ENCODE measurements around the gene PWWP2B.
A peak's percentile ranks its signal among the peaks of the same experiment; 100 is the strongest.

PWWP2B gene

DNA sequence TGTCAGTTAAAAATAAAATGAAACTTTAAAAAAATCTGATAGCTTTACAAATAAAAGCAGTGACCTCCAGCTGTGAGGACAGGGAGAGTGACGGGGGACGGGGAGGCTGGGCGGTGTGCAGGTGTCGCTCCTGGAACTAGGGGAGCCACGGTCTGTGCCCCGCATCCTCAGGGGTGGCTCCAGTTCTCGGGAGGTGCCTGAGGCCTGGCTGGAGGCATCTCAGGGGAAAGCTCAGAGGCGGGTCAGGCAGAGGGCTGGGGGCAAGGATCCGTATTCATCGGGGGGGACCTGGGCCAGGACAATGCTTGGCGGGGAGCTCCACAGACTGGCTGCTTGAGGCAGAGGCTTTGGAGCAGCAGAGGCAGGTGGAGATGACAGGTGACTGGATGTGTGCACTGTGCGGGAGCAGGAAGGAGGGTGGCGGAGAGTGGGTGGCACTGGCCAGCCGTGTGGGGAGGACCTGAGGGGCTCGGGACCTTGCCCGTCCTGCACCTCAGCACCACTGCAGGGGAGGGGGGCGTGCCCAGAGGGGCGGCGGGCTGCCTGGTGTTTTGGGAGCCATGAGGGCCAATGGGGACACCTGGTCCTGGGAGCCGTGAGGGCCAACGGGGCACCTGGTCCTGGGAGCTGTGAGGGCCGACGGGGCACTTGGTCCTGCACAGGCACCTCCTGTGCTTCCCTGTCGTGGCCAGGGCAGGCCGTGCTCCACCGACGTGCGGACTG, 13.2 kb downstream of the PWWP2B start:
- H3K4me1 ChIP-seq (ENCODE audit: control insufficient read depth, insufficient read depth, low read length) = peaks cover 15% of the 10 kb centered on the region
- H3K9me3 ChIP-seq (ENCODE audit: control insufficient read depth, low read length) = no peaks in the 10 kb centered on the region
- no peak for DNase-seq (ENCODE audit: low read depth)
- H3K4me3 ChIP-seq (ENCODE audit: low read length) = no peak overlapping the region
- H3K36me3 ChIP-seq (ENCODE audit: control insufficient read depth, insufficient read depth, low read length, severe bottlenecking) = peaks cover 17% of the 10 kb centered on the region
- H3K27me3 ChIP-seq (replicated peaks; ENCODE audit: control insufficient read depth, insufficient read depth, low read length) = no peaks in the 10 kb centered on the region
- no peak overlapping the region for H3K9ac ChIP-seq (ENCODE audit: low read length)

DNA sequence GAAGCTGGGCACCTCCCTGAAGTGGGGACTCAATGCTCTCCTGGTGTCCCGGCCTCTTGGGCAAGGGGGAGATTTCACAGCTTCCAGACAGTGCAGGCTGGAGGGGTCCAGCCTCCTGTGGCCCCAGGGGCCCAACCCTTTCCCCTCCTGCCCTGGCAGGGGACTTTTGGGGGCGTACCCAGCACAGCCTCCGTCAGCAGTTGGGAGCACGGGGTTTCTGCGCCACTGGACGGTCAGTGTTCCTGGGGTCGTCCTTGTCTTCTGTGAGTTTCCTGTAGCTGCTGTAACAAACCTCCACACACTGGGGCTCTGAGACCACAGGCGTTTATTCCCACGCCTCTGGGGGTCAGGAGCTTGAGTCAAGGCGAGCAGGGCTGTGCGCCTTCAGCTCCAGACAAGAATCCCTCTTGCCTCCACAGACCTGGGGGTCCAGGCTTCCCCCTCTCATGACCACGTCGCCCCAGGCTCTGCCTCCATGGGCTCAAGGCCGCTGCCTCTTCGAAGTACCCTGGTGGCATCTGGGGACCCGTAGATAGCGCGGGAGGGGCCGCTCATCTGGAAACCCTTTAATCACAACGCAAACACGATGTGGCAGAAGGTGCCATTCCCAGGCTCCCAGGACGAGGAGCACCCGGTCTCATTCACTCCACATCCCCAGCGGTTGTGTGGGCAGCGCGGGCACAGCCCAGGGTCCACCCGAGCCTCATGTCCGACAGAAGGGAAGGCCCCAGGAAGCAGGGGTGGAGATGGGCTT, 14.0 kb downstream of the PWWP2B start:
- Histone ChIP-seq H3K9ac (ENCODE audit: low read length) (peak overlapping the region; percentile 54), H3K36me3 (ENCODE audit: control insufficient read depth, insufficient read depth, low read length, severe bottlenecking) (peaks cover 16% of the 10 kb centered on the region), H3K9me3 (ENCODE audit: control insufficient read depth, low read length) (no peaks in the 10 kb centered on the region), H3K27me3 (replicated peaks; ENCODE audit: control insufficient read depth, insufficient read depth, low read length) (no peaks in the 10 kb centered on the region), H3K4me1 (ENCODE audit: control insufficient read depth, insufficient read depth, low read length) (peaks cover 15% of the 10 kb centered on the region), H3K4me3 (ENCODE audit: low read length) (no peak overlapping the region)
- DNase-seq (ENCODE audit: low read depth) = no peak

DNA sequence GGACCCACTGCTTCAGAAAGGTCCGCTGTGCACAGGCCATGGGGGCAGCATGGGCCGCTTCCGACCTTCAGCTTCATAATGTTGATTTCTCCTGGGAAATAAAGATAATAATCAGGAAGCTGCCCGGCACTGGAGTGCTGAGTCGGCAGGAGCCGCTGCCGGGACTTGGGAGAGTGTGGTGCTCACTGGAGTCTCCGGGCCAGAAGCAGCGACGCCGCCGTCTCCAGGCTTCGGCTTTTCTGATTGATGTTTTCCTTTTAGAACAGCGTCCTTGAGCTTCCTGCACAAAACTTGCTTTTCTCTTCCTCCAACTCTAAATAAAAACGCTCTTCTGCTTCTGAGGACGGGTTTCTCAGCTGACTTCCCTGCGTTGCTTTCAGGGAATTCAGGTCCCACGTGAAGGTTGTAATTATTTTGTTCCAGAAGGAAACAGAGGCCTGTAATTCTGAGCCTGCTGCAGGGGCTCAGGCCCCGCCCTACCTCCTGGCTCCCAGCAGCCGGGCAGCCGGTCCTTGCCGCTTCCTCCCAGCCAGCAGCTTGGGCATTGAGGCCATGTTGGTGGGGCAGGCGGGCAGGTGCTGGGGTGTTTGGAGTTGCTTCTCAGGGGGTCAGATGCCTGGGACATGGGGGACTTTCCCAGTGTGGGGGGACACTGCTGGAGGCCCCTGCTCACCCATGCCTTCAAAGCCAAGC, 14.7 kb downstream of the PWWP2B start:
- Histone ChIP-seq H3K27me3 (replicated peaks; ENCODE audit: control insufficient read depth, insufficient read depth, low read length) (no peaks in the 10 kb centered on the region), H3K4me1 (ENCODE audit: control insufficient read depth, insufficient read depth, low read length) (peaks cover 15% of the 10 kb centered on the region), H3K9ac (ENCODE audit: low read length) (peak overlapping the region; percentile 54), H3K9me3 (ENCODE audit: control insufficient read depth, low read length) (no peaks in the 10 kb centered on the region), H3K36me3 (ENCODE audit: control insufficient read depth, insufficient read depth, low read length, severe bottlenecking) (peaks cover 9% of the 10 kb centered on the region), H3K4me3 (ENCODE audit: low read length) (peak overlapping the region; percentile 24)
- no peak for DNase-seq (ENCODE audit: low read depth)

DNA sequence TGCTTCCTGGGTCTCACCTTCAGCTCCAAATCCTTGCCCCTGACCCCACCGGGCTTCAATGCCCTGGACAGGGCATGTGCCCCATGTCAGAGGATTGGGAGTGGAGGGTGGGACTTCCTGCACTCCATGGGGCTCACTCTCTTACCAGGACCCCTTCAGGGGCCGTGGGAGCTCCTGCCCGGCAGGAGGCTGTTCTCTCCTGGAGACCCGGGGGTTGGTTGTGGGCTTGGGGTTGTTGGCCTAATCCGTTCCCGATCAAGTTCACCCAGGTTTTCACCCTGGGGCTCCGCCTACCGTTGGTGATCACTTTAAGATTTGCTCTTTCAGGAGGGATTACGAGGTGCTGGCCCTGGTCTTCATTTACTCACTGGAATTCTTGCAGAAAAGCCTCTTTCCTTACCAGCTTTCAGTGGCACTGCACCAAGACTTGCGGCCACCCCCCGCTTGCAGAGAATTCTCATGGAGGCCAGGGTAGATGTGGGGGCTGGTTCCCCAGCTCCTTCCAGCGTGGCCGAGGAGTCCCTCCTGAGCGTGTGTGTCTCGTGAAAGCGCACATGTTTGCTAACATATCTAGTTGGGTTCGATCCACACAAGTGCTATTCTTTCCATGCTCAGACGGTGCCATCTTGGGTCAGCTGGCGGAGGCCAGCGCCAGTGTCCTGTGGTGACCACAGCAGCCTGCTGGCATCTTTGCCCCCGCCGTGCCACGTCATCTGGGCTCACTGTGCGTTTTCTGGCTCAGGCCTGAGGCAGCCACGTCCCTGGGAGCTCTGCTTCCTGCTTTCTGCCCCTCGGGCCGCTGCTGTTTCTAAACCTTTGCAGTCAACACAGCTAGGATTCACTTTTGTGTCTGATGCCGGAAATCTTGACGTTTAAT, 15.6 kb downstream of the PWWP2B start:
- peaks cover 15% of the 10 kb centered on the region for H3K4me1 ChIP-seq (ENCODE audit: control insufficient read depth, insufficient read depth, low read length)
- no peaks in the 10 kb centered on the region for H3K9me3 ChIP-seq (ENCODE audit: control insufficient read depth, low read length)
- no peaks in the 10 kb centered on the region for H3K27me3 ChIP-seq (replicated peaks; ENCODE audit: control insufficient read depth, insufficient read depth, low read length)
- H3K4me3 ChIP-seq (ENCODE audit: low read length) = no peak overlapping the region
- DNase-seq (ENCODE audit: low read depth) = no peak
- peaks cover 9% of the 10 kb centered on the region for H3K36me3 ChIP-seq (ENCODE audit: control insufficient read depth, insufficient read depth, low read length, severe bottlenecking)
- H3K9ac ChIP-seq (ENCODE audit: low read length) = peak overlapping the region; percentile 54

DNA sequence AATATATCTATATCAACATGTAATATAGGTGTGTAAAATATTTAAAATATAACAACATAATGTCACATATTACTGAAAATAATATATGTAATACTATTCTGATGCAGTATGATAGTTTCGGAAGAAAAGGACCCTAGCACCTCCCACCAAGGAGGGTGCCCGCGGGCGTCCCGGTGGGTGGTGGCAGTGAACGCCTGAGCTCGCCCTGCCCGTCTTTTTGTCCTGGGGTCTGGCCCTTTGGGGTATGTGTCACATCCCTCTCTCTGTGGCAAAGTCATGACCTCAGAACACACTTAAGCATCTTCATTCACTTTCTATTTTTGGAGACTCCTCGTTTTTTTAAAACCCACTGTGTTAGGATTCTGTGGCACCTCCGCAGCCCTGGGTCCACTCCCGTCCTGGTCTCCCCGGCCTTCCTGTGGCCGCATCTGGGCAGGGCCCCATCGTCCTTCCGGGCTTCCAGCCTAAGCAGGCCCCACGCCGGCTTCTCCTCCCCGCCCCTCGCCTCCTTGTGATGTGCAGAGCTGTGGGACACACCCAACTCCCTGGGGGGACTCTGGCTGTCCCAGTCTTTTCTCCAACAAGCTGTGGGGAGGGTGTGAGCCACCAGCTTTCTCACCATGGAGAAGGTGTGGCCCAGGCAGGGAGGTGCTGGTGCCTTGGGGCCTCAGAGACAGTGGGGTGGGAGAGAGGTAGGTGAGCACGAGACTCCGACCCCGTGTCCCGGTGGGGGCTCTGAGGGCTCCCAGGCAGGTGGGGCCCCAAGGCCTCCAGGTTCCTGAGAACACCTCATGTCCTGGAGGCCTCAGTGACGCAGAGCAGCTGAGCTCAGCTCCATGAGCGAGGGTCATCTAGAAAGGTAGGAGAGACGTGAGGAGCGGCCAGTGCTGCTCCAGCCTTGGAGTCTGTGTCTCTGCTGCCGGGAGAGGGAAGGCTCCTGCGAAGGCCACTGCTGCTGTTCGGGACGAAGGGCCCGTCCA, 16.5 kb downstream of the PWWP2B start:
- peaks cover 15% of the 10 kb centered on the region for H3K4me1 ChIP-seq (ENCODE audit: control insufficient read depth, insufficient read depth, low read length)
- no peak overlapping the region for H3K9ac ChIP-seq (ENCODE audit: low read length)
- H3K36me3 ChIP-seq (ENCODE audit: control insufficient read depth, insufficient read depth, low read length, severe bottlenecking) = peaks cover 9% of the 10 kb centered on the region
- no peaks in the 10 kb centered on the region for H3K9me3 ChIP-seq (ENCODE audit: control insufficient read depth, low read length)
- DNase-seq (ENCODE audit: low read depth) = no peak
- H3K27me3 ChIP-seq (replicated peaks; ENCODE audit: control insufficient read depth, insufficient read depth, low read length) = no peaks in the 10 kb centered on the region
- H3K4me3 ChIP-seq (ENCODE audit: low read length) = no peak overlapping the region

DNA sequence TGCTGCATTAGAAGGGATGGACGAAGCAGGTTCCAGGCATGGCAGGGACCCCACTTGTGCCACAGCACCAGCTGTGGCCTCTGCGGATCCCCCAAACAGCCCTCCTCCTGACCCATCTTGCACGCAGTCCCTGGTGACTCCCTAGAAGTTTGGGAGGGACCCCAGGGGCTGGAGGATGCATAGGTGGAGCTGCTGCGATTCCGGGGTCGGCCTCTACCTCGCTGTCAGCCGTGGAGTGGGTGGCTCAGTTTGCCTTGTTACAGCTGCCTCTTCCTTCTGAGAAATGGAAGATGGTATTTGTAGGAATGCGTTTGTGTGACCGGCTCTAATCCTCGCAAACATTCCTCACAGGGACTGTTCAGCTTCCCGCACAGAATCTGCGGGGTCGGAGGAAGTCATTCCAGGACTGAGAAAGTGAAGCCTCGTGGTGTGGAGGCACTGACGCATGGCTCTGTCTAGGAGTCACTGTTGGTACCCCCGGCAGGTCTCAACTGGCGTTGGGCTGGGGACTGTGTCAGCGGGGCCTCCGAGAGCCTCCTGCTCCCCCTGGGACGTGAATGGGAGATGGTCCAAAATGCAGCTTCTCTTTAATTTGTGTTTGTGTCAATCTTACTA, 17.5 kb downstream of the PWWP2B start:
- H3K4me1 ChIP-seq (ENCODE audit: control insufficient read depth, insufficient read depth, low read length) = peaks cover 15% of the 10 kb centered on the region
- no peaks in the 10 kb centered on the region for H3K9me3 ChIP-seq (ENCODE audit: control insufficient read depth, low read length)
- no peak for DNase-seq (ENCODE audit: low read depth)
- peaks cover 9% of the 10 kb centered on the region for H3K36me3 ChIP-seq (ENCODE audit: control insufficient read depth, insufficient read depth, low read length, severe bottlenecking)
- no peak overlapping the region for H3K4me3 ChIP-seq (ENCODE audit: low read length)
- no peaks in the 10 kb centered on the region for H3K27me3 ChIP-seq (replicated peaks; ENCODE audit: control insufficient read depth, insufficient read depth, low read length)
- no peak overlapping the region for H3K9ac ChIP-seq (ENCODE audit: low read length)

DNA sequence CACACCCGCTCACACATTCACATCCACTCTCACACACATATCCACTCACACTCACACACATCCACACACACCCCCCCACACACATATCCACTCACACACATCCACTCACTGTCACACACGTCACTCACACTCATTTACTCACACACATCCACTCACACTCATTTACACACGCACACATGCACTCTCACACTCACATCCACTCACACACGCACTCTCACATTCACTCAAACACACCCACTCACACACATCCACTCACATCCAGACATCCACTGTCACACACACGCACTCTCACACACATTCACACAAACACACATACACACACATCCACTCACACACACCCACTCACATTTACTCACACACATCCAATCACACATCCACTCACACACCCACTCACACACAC, 18.3 kb downstream of the PWWP2B start:
- Histone ChIP-seq H3K9ac (ENCODE audit: low read length) (no peak overlapping the region), H3K4me3 (ENCODE audit: low read length) (no peak overlapping the region), H3K9me3 (ENCODE audit: control insufficient read depth, low read length) (no peaks in the 10 kb centered on the region), H3K36me3 (ENCODE audit: control insufficient read depth, insufficient read depth, low read length, severe bottlenecking) (peaks cover 9% of the 10 kb centered on the region), H3K4me1 (ENCODE audit: control insufficient read depth, insufficient read depth, low read length) (peaks cover 15% of the 10 kb centered on the region), H3K27me3 (replicated peaks; ENCODE audit: control insufficient read depth, insufficient read depth, low read length) (no peaks in the 10 kb centered on the region)
- no peak for DNase-seq (ENCODE audit: low read depth)

DNA sequence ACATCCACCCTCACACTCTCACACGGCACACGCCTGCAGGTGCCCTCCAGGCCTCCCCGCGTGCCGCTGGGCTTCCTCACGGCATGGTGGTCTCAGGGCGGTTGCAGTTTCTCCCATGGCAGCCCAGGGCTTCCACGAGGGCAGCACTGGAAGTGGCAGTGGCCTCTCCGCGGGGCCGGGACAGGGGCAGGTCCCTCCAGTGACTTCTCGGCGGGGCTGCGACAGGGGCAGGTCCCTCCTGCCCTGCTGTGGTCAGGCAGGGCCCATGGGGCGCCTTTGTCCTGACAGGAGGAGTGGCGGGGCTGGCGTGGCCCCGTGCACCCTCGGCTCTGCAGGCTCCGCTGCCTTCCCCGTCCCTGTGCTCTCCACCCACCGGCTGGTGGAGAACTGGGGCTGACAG, 19.0 kb downstream of the PWWP2B start:
- DNase-seq (ENCODE audit: low read depth) = no peak
- peaks cover 17% of the 10 kb centered on the region for H3K4me1 ChIP-seq (ENCODE audit: control insufficient read depth, insufficient read depth, low read length)
- no peaks in the 10 kb centered on the region for H3K9me3 ChIP-seq (ENCODE audit: control insufficient read depth, low read length)
- peaks cover 9% of the 10 kb centered on the region for H3K36me3 ChIP-seq (ENCODE audit: control insufficient read depth, insufficient read depth, low read length, severe bottlenecking)
- no peaks in the 10 kb centered on the region for H3K27me3 ChIP-seq (replicated peaks; ENCODE audit: control insufficient read depth, insufficient read depth, low read length)
- no peak overlapping the region for H3K4me3 ChIP-seq (ENCODE audit: low read length)
- no peak overlapping the region for H3K9ac ChIP-seq (ENCODE audit: low read length)

DNA sequence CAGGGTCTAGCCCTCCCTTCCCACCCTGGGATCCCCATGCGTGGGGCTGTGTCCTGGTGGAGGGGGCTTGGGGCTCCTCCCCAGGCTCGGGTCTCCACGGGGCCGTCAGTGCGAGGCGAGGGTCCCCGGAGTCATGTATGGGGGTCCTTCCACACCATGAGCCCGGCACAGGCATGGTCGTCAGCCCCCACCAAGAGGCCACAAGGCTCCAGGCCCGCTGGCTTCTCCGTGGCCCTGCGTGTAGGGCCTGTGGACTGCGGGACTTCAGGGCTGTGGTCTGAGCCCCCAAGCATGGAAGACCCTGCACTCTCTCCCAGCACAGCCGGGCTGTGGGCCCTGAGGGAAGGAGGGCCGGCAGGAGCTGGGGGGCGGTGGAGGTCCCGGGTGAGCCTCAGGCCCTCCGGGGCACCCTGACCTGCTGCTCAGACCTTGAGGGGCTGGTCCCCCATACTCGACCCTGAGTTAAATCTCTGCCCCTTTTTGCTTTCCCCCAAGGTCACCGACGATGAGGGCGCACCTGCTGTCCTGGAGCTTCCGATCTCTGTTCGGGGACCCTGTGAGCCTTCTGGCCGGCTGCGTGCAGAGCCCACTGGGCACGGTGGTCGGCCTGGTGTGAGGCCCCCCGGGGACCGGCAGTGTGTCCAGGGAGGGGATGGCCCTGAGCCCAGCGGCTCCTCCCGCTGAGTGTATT, 19.7 kb downstream of the PWWP2B start:
- no peak for DNase-seq (ENCODE audit: low read depth)
- Histone ChIP-seq H3K9ac (ENCODE audit: low read length) (no peak overlapping the region), H3K27me3 (replicated peaks; ENCODE audit: control insufficient read depth, insufficient read depth, low read length) (no peaks in the 10 kb centered on the region), H3K36me3 (ENCODE audit: control insufficient read depth, insufficient read depth, low read length, severe bottlenecking) (peaks cover 9% of the 10 kb centered on the region), H3K4me1 (ENCODE audit: control insufficient read depth, insufficient read depth, low read length) (peaks cover 15% of the 10 kb centered on the region), H3K4me3 (ENCODE audit: low read length) (no peak overlapping the region), H3K9me3 (ENCODE audit: control insufficient read depth, low read length) (no peaks in the 10 kb centered on the region)

All from adipocyte (in vitro differentiated cells).